ENCODE data around the gene ATP9B. TPM values are rescaled to one million over a fixed set of nuclear protein-coding genes. Genes with fewer than 3 reads are reported as not detected.

The ATP9B gene, protein sequence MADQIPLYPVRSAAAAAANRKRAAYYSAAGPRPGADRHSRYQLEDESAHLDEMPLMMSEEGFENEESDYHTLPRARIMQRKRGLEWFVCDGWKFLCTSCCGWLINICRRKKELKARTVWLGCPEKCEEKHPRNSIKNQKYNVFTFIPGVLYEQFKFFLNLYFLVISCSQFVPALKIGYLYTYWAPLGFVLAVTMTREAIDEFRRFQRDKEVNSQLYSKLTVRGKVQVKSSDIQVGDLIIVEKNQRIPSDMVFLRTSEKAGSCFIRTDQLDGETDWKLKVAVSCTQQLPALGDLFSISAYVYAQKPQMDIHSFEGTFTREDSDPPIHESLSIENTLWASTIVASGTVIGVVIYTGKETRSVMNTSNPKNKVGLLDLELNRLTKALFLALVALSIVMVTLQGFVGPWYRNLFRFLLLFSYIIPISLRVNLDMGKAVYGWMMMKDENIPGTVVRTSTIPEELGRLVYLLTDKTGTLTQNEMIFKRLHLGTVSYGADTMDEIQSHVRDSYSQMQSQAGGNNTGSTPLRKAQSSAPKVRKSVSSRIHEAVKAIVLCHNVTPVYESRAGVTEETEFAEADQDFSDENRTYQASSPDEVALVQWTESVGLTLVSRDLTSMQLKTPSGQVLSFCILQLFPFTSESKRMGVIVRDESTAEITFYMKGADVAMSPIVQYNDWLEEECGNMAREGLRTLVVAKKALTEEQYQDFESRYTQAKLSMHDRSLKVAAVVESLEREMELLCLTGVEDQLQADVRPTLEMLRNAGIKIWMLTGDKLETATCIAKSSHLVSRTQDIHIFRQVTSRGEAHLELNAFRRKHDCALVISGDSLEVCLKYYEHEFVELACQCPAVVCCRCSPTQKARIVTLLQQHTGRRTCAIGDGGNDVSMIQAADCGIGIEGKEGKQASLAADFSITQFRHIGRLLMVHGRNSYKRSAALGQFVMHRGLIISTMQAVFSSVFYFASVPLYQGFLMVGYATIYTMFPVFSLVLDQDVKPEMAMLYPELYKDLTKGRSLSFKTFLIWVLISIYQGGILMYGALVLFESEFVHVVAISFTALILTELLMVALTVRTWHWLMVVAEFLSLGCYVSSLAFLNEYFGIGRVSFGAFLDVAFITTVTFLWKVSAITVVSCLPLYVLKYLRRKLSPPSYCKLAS
- 8.0 and 10.1 TPM in 2 replicates for total RNA-seq (2014; rRNA removed; shearing (Covaris generic))

DNA sequence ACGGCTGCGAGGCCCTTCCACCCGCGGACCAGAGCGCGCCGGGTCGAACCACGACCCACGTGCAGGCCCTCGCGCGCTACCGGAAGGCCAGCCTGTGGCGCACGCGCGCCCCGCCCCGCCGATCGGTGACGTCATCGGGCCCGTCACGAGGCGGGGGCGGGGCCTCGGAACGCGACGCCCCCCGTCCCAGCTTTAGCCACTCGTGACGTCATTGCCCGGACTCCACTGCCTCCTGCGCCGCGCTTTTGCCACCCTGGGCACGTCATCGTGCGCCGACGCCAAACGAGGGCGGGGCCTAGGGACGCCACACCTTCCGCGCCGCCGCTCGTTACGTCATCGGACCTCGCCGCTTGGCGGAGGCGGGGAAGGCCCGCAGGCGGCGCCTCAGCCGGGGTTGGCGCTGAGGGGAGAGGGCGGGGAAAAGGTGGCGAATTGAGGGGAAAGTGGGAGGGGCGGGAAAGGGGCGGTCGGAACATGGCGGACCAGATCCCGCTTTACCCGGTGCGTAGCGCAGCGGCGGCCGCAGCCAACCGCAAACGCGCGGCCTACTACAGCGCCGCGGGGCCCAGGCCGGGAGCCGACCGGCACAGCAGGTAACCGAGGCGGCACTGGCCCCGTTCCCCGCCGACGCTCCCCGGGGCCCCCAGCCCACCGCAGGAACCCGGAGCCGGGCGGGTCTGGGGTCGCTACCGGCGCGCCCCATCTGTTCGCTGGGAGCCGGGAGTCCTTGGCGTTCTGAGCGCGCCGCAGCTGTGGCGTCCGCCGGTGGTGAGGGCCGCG lies at the start of gene ATP9B:
TSS of gene ATP9B (plus strand) at position 458 of the 780 bp plus-strand sequence. CDS start at position 475, 17 bp downstream.
- no peaks in the 10 kb centered on the region; the same call in 1 of the 2 replicates for H3K27me3 ChIP-seq (ENCODE audit: control insufficient read depth, insufficient read depth, low read length)
- H3K36me3 ChIP-seq (replicated peaks; ENCODE audit: control insufficient read depth, insufficient read depth, low read length) = no peaks in the 10 kb centered on the region
- peak within 1 kb of the TSS; percentile 79 for H3K4me3 ChIP-seq (ENCODE audit: insufficient read depth, low read depth, low read length)
- DNase-seq = peak; percentile 98

DNA sequence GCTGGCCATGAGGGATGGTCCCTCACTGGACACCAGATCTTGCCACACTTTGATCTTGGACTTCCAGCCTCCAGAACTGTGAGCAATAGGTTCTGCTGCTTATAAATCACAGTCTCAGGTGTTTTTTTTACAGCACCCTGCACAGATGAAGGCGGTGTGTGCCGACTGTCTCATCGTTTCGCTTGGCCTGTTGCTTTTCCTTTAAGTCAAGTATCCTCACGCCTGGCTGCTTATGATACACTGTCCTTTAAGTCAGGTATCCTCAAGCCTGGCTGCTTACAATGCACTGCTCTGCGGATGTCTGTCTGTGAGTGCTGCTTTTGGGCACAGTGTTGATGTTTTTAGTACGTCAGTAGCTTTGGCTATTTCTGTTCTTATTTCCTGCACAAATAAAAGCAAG lies 49.3 kb upstream of the ATP9B start:
- H3K27me3 ChIP-seq (ENCODE audit: control insufficient read depth, insufficient read depth, low read length) = no peaks in the 10 kb centered on the region
- no peak overlapping the region for H3K4me3 ChIP-seq (ENCODE audit: insufficient read depth, low read depth, low read length)
- no peaks in the 10 kb centered on the region for H3K36me3 ChIP-seq (replicated peaks; ENCODE audit: control insufficient read depth, insufficient read depth, low read length)
- DNase-seq = no peak

DNA sequence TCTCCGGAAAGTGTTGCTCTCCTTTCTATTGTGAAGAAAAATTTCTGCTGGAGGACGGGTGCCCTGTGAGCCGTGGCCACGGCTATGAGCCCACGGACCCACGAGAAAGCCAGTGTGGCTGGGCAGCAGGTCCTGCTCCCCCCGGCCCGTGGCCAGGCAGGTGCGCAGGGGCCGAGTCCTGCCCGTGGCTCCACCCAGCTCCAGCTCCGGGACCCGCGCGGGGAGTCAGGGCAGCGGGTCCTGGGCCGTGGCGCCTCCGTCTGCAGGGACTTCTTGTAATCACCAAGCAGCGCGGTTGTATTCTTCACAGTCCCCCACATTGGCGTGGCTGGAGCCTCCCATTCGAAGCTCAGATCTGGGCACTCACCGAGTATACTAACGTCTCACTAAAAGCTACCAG lies 46.6 kb upstream of the ATP9B start:
- no peak for DNase-seq
- Histone ChIP-seq H3K36me3 (replicated peaks; ENCODE audit: control insufficient read depth, insufficient read depth, low read length) (no peaks in the 10 kb centered on the region), H3K27me3 (ENCODE audit: control insufficient read depth, insufficient read depth, low read length) (no peaks in the 10 kb centered on the region), H3K4me3 (ENCODE audit: insufficient read depth, low read depth, low read length) (no peak overlapping the region)

DNA sequence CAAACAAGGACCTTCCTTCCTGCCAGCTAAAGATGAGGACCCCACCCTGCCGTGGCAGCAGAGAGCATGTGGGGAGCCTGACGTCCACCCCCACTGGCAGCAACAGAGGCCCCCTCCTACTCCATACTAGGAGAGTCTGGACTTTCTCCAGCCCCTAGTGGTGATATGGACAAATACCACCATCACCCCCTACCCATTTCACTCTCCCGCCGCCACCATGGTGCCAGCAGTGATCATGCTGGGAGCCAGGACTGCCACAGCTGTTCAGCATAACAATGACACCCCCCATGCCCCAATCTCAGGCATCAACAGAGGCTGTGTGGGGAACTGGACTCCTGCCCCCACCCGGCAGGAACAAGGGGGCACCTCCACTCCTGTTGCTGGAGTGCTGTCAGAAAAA lies 42.7 kb upstream of the ATP9B start:
- no peak overlapping the region for H3K4me3 ChIP-seq (ENCODE audit: insufficient read depth, low read depth, low read length)
- H3K27me3 ChIP-seq (ENCODE audit: control insufficient read depth, insufficient read depth, low read length) = no peaks in the 10 kb centered on the region
- DNase-seq = peak; percentile 83

DNA sequence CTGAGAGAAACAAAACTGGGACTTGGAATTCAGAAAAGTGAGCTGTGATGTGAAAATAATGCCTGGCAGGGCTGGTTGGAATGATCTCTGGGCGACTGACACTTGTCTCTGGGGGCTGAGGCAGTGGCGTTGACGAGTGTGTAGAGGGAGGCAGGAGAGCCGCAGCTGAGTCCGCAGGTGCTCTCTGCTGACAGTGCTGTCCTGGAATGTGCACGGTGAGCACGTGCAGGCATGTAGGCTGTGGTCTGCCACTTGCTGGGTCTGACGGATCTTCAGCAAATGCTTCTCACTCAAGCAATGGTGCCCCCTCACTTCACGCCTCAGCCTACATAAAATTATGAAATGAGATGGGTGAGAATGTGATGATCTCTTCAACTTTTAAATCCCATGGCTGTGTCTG lies 38.5 kb upstream of the ATP9B start:
- H3K27me3 ChIP-seq (ENCODE audit: control insufficient read depth, insufficient read depth, low read length) = no peaks in the 10 kb centered on the region
- no peak overlapping the region for H3K4me3 ChIP-seq (ENCODE audit: insufficient read depth, low read depth, low read length)
- DNase-seq = no peak
- H3K36me3 ChIP-seq (replicated peaks; ENCODE audit: control insufficient read depth, insufficient read depth, low read length) = no peaks in the 10 kb centered on the region

More for the DNA sequence above, 42.7 kb upstream of the ATP9B start:
- no peaks in the 10 kb centered on the region for H3K36me3 ChIP-seq (replicated peaks; ENCODE audit: control insufficient read depth, insufficient read depth, low read length)

DNA sequence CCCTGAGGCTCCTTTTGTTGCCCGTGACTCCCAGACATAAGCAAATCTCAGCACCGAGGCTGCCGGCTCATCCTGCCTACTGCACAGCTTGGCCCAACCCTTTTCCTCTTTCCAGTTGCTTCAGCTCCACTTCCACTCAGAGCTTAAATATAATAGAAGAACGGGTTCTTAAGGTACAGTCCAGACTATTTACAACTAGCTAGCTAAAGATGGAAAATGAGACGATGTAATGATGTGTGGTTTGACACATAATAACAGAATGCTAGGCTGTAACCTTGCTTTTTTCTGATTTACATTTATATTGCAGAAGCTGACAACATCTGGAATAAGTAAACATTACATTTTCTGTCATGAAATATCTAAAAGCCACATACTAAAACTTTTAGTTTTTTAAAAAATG lies 26.9 kb upstream of the ATP9B start:
- Histone ChIP-seq H3K36me3 (replicated peaks; ENCODE audit: control insufficient read depth, insufficient read depth, low read length) (no peaks in the 10 kb centered on the region), H3K27me3 (ENCODE audit: control insufficient read depth, insufficient read depth, low read length) (no peaks in the 10 kb centered on the region), H3K4me3 (ENCODE audit: insufficient read depth, low read depth, low read length) (no peak overlapping the region)
- DNase-seq = no peak

DNA sequence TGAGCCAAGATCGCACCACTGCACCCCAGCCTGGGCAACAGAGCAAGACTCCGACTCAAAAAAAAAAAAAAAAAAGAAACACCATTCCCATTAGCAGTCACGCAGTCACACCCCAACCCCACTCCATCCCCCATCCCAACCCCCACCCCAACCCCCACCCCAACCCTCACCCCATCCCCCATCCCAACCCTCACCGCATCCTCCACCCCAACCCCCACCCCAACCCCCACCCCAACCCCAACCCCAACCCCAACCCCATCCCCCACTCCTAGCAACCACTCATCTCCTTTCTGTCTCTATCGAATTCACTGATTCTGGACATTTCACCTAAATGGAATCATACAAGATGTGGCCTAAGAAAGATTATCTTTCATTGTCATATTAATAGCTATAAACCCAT lies 25.9 kb upstream of the ATP9B start:
- H3K27me3 ChIP-seq (ENCODE audit: control insufficient read depth, insufficient read depth, low read length) = no peaks in the 10 kb centered on the region
- H3K4me3 ChIP-seq (ENCODE audit: insufficient read depth, low read depth, low read length) = no peak overlapping the region
- peak; percentile 76 for DNase-seq
- no peaks in the 10 kb centered on the region for H3K36me3 ChIP-seq (replicated peaks; ENCODE audit: control insufficient read depth, insufficient read depth, low read length)

DNA sequence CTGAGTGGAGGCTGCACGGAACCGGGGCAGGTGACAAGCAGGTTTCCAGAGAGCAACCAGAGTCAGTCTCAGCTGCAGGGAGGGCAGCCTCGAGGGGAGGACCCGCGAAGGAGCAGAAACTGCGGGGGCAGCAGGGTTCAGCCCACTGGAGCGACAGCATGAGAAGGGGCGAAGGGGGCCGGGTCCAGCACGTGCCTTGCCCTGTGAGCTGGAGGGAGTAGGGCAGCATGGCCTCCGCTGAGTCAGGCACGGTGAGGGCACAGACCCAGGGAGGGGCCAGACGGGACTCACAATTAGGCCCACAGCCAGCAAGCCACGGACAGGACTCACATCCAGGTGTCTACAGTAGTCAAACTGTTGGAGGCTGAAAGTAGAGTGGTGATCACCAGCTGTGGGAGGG lies 22.7 kb upstream of the ATP9B start:
- Histone ChIP-seq H3K36me3 (replicated peaks; ENCODE audit: control insufficient read depth, insufficient read depth, low read length) (no peaks in the 10 kb centered on the region), H3K27me3 (ENCODE audit: control insufficient read depth, insufficient read depth, low read length) (no peaks in the 10 kb centered on the region), H3K4me3 (ENCODE audit: insufficient read depth, low read depth, low read length) (no peak overlapping the region)
- no peak for DNase-seq

DNA sequence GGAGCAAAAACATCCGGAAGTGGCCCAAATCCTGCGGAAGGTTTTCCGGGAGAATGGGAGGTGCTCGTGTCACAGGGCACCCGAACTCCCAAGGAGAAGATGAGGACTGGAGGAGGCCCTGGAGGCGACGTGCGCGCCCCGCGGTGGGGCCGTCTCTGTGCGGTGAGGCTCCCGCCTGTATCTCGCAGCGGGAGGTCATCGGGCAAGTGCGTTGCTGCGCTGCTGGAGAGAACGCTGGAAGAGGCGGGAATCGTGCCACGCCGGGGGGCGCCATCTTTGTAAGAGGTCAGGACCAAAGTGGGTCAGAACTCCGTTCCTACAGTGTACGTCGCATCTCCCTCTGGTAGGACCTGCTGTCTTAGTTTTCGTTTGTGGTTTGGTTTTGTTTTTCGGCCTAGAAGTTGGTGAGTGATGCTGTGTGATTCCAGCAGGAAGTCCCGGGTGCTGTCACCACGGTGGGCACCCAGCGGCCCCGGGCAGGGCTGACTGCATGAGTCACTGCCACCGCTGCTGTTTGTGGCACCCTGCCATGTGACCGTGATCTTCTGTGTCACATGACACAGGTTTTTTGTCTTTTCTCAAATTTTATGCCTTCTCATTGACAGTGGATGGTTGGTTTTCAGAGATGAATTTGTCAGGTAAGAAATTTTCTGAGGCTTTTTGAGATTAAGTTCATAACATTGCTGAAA lies 21.5 kb upstream of the ATP9B start:
- no peak overlapping the region for H3K4me3 ChIP-seq (ENCODE audit: insufficient read depth, low read depth, low read length)
- no peaks in the 10 kb centered on the region for H3K36me3 ChIP-seq (replicated peaks; ENCODE audit: control insufficient read depth, insufficient read depth, low read length)
- no peaks in the 10 kb centered on the region for H3K27me3 ChIP-seq (ENCODE audit: control insufficient read depth, insufficient read depth, low read length)
- no peak for DNase-seq

DNA sequence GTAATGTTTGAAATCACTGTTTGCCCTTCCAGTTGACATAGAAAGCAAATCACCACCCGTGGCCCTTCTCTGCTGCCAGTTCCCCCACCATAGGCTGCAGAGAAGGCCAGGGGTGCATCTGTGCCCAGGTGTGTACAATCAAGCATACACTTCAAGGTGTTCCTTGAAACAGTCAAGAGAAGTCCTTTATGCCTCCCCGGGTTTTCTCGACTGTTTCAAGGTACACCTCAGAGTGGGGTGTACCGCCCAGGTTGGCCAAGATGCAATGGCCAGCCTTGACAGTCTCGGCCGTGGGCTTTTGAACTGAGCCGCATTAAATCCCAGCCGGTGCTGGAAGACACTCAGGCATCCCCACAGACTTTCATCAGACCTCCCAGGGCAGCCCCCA lies 21.0 kb upstream of the ATP9B start:
- no peaks in the 10 kb centered on the region for H3K27me3 ChIP-seq (ENCODE audit: control insufficient read depth, insufficient read depth, low read length)
- H3K4me3 ChIP-seq (ENCODE audit: insufficient read depth, low read depth, low read length) = no peak overlapping the region
- no peak for DNase-seq
- H3K36me3 ChIP-seq (replicated peaks; ENCODE audit: control insufficient read depth, insufficient read depth, low read length) = no peaks in the 10 kb centered on the region

DNA sequence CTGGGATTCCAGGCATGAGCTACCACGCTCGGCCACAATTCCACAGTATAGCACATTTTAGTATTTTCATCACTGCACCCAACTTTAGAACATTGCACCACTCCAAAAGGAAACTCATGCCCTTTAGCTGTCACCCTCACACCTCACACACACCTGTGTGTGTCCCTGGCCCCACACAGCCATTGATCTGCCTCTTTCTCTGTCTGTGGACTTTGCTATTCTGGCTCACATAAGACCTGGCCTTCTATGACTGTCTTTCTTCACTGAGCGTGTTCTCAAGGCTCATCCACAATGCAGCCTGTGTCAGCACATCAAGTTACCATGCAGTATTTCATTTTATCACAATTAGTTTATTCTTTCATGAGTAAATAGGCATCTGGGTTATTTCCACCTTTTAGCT lies 19.7 kb upstream of the ATP9B start:
- DNase-seq = no peak
- Histone ChIP-seq H3K27me3 (ENCODE audit: control insufficient read depth, insufficient read depth, low read length) (no peaks in the 10 kb centered on the region), H3K36me3 (replicated peaks; ENCODE audit: control insufficient read depth, insufficient read depth, low read length) (no peaks in the 10 kb centered on the region), H3K4me3 (ENCODE audit: insufficient read depth, low read depth, low read length) (no peak overlapping the region)

DNA sequence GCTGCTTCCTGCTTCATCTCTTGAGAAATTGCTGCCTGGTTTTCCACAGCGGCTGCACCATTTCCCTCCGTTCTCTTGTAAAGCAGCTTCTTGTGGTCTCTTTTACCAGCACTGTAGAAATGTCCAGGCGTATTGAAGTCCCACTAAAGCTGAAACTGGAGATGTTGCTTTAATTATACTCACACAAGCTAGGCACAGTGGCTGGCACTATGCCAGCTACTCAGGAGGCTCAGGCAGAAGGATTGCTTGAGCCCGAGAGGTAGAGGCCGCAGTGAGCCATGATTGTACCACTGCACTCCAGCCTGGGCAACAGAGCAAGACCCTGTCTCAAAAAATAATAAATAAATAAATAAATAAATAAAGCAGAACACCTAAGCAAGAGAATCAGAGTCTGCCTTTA lies 19.2 kb upstream of the ATP9B start:
- no peak for DNase-seq
- Histone ChIP-seq H3K27me3 (ENCODE audit: control insufficient read depth, insufficient read depth, low read length) (no peaks in the 10 kb centered on the region), H3K4me3 (ENCODE audit: insufficient read depth, low read depth, low read length) (no peak overlapping the region), H3K36me3 (replicated peaks; ENCODE audit: control insufficient read depth, insufficient read depth, low read length) (no peaks in the 10 kb centered on the region)

DNA sequence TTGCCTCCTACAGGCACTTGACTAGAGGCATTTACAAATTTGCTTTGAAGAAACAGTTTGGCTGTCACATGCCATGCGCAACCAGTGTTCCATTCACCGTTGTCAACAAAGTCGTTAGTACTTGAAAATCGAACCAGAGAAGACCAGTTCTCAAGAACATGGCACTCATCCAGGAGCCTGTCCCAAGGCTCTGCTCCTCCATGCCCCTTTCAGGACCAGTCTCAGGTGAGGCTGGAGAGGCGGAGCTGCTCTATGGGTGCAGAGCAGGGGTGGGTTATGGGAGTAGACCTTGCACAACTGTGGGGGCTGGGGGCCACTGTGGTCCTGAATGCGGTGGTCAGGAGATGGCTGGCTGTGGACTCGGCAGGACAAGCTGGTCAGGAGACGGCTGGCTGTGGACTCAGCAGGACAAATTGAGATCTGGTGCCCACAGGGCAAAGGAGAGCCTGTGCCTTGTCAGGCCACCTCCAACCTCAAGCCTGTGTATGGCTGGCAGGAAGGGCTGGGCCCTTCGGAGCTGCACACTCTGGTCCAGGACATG lies 12.3 kb upstream of the ATP9B start:
- H3K4me3 ChIP-seq (ENCODE audit: insufficient read depth, low read depth, low read length) = no peak overlapping the region
- H3K36me3 ChIP-seq (replicated peaks; ENCODE audit: control insufficient read depth, insufficient read depth, low read length) = no peaks in the 10 kb centered on the region

More for the DNA sequence above, 12.3 kb upstream of the ATP9B start:
- no peaks in the 10 kb centered on the region for H3K27me3 ChIP-seq (ENCODE audit: control insufficient read depth, insufficient read depth, low read length)
- DNase-seq = no peak
